GM19025 (cell line): Measurements from ENCODE around the gene TCHP.
"Not testable (repeated sequence)": the region's sequence is repeated elsewhere in the genome, so short reads cannot be mapped to it uniquely, and the experiment has no call there.

Experiments used
- ATAC-seq: cut with Tn5 transposase; IDR thresholded peaks from one replicate; pipeline ENCODE4 v1.9.1; 2021; ENCODE audit warnings: mild to moderate bottlenecking, low read depth, moderate library complexity; ENCODE audit not compliant: unreplicated experiment

Gene TCHP

DNA sequence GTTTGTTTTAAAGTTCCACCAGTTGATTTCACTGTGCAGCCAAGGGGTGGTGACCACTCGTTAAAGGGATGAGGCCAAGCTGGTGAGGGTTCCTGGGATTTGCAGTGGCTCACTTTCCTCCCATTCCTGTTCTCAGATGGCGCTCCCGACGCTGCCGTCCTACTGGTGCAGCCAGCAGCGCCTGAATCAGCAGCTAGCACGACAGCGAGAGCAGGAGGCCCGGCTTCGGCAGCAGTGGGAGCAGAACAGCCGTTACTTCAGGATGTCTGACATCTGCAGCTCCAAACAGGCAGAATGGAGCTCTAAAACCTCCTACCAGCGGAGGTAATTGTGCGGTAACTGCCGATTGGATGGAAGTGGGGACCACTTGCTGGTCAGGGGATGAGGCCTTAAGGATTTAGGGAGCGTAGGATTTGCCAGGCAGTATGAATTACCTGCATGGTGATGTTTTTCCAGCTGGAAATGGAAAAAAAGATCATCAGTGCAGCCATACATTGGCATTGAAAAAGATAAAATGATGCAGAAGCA is 2.9 kb downstream of the TCHP start:
- no peak for ATAC-seq

DNA sequence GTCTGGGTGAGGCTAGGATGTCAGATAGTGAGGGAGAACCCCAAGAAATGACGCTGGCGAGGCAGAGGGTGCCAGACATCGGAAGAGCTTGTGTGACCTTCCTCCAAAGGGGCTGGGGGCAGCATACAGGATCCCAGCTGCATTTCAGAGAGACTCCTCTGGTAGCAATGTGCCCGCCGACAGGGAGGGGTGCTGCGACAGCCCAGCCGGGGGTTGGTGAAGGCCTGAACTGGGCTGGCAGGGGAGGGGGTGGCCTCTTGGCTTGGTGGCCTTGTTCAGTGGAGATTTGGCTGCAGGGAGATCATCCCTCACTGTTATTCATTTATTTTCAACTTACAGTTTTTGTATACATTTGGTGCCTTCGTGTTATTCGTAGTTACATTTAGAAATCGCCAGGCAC is 5.2 kb downstream of the TCHP start:
- no peak for ATAC-seq

- ATAC-seq: no peak
Measured at GRCh38 chr12:109910254-109910968, 10.3 kb downstream of the TCHP start.

GRCh38 chr12:109910969-109911348 is 10.9 kb downstream of the TCHP start:
- no peak for ATAC-seq

GRCh38 chr12:109912855-109913321 is 12.8 kb downstream of the TCHP start:
- no peak for ATAC-seq

GRCh38 chr12:109914461-109914860 is 14.4 kb downstream of the TCHP start:
- no peak for ATAC-seq

DNA sequence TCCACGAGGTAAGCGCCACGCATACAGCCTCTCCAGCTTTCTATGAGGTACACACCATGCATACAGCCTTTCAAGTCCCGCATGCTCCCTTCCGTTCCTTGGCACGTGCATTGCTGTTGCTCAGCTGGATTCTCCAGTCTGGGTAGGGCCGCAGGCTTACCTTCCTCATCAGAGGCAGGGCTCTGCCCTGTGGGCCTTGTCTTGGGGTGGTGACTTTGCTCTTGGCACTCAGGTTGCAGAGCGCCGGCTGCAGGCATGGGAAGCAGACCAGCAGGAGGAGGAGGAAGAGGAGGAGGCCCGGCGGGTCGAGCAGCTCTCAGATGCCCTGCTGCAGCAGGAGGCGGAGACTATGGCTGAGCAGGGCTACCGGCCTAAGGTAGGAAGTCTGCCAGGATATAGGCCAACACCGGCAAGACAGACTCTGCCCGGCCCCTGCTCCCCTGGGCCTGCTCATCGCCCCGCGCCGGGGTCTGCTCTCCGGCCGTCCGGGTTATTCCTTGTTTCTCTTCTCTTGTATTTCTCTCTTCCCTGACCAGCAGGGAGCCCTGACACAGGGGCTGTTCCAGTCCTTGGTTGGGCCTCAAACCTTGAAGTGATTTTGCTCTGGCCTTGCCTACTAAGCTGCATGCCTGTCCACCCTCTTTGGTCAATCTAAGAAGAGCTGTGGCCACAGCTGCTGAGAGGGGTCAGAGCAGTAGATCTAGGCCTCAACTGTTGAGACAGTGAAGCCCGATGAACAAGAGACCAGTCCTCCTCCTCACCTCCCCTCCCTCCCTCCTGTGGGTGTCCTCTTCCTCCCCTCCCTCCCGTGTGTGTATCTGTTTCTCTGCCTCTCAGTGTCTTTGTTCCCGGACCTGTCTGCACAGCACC is 15.3 kb downstream of the TCHP start:
- ATAC-seq: no peak

- no peak for ATAC-seq
Measured at GRCh38 chr12:109916045-109916444, 16.0 kb downstream of the TCHP start.

- no peak for ATAC-seq
Measured at GRCh38 chr12:109919456-109919855, 19.4 kb downstream of the TCHP start.

DNA sequence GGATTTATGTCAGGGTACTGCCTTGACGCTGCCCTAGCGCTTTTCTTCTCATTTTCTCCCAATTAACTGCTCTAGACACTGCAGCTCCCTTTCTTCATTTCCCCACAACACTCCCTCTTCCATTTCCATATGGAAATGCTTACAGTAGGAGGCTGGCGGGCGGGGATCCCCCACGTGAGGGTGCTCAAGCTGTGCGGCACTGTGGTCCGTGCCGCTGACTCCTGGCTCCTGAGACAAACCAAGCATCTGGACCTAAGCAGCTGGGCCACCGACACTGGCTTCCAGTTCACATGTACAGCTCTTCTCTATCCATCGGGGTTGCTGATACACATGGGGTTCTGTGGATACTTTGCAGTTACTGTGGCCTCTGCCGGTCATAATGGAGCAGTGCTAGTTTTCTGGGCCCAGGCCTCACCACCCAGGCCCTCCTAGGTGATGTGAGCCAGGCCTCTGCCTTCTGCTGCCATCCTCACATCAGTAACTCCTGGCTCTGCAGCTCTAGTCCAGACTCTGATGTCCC is 20.2 kb downstream of the TCHP start:
- ATAC-seq: no peak

- no peak for ATAC-seq
Measured at GRCh38 chr12:109921982-109922381, 21.9 kb downstream of the TCHP start.

DNA sequence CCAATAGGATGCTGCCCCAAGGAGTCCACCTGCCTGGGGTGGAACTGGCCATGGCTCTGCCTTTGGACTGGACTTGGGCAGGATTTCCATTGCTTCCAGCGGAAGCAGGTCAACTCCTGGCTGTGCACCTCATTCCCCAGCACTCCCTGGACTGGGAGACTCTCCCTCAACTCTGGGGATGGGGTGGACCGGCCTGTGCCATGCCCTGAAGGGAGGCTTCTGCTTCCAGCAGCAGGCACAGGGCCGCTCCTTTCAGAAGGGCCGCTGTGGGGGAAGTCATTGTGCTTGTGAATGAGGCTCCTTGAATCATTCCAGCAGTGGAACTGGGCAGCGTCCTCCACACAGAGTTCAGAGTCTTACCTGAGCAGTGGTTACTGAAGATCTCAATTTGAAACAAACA is 23.0 kb downstream of the TCHP start:
- no peak for ATAC-seq

- ATAC-seq: no peak
Measured at GRCh38 chr12:109923481-109924245, 23.6 kb downstream of the TCHP start.

GRCh38 chr12:109925185-109925840 is 25.2 kb downstream of the TCHP start:
- no peak for ATAC-seq

- no peak for ATAC-seq
Measured at GRCh38 chr12:109926016-109926415, 25.9 kb downstream of the TCHP start.

- ATAC-seq: no peak
Measured at GRCh38 chr12:109926488-109927210, 26.6 kb downstream of the TCHP start.

GRCh38 chr12:109927622-109928021 is 27.5 kb downstream of the TCHP start:
- no peak for ATAC-seq

- no peak for ATAC-seq
Measured at GRCh38 chr12:109928058-109928656, 28.1 kb downstream of the TCHP start.

DNA sequence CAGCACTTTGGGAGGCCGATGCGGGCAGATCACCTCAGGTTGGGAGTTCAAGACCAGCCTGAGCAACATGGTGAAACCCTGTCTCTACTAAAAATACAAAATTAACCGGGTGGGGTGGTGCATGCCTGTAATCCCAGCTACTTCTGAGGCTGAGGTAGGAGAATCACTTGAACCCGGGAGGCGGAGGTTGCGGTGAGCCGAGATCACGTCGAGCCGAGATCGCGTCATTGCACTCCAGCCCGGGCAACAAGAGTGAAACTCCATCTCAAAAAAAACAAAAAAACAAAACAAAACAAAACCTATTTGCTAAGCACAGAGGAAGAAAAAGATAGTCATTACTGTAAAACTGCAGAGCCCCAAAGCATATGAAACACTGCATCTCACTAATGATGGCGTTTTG is 29.3 kb downstream of the TCHP start:
- ATAC-seq: not testable (repeated sequence)
